Thyroid gland (tissue), 4 donors: Measurements from ENCODE around the gene HID1.

Experiments used
- POLR2A ChIP-seq, 2 donors: fragments of 450-650 bp; IDR thresholded peaks; one replicate each; pipeline ENCODE4 v1.6.1; 2017; ENCODE audit warnings: antibody characterized with exemption in 2 of 2, mild to moderate bottlenecking in 2 of 2, moderate library complexity in 1 of 2
- TF ChIP-seq, protein P1 (sequence below), 6 experiments: fragments of 200-600 bp in 3 of 6; fragments of 450-650 bp in 3 of 6; sonication (generic) in 3 of 6; IDR thresholded peaks; one replicate each; pipeline ENCODE4 v1.5.1; 2016 to 2019; ENCODE audit warnings: antibody characterized with exemption in 6 of 6, mild to moderate bottlenecking in 2 of 6, inconsistent platforms in 1 of 6, moderate library complexity in 1 of 6

DNA sequence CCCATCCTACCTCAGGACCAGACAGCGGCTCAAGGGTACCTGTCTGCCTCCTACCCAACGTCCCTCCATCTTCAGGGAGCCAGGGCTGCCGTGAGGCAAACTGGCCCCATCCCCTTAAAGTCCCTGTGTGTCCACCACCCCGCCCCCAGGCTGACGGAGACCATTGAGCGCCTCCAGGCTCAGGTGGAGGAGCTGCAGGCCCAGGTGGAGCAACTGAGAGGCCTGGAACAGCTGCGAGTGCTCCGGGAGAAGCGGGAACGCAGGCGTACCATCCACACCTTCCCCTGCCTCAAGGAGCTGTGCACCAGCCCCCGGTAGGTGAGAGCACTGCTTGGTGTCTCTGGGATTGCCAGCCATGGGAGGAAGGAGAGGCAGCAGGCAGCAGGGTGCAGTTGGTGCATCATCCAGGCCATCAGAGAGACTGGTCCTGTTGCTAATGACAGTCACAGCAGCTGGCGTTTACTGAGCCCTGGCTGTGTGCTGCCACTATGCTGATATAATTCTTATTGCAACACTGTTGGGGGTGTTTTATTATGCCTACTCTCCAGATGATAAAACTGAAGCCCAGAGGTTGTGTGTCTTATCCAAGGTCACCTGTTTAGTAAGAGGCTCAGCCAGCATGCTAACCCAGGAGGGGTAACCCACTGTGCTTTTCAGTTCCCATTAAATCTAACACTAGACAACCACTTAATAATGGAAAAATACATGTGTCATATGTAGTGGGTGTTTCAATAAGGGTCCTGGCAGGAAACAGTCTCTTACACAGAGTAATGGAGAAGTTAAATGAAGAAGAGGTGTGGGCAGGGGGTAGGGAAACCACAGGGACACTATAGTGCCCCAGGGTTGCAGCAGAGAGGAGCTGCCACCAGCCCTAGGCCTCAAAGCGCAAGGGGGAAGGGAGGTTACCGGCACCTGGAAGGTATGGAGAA is 29.6 kb upstream of the HID1 start:
- TF ChIP-seq, protein P1, sequence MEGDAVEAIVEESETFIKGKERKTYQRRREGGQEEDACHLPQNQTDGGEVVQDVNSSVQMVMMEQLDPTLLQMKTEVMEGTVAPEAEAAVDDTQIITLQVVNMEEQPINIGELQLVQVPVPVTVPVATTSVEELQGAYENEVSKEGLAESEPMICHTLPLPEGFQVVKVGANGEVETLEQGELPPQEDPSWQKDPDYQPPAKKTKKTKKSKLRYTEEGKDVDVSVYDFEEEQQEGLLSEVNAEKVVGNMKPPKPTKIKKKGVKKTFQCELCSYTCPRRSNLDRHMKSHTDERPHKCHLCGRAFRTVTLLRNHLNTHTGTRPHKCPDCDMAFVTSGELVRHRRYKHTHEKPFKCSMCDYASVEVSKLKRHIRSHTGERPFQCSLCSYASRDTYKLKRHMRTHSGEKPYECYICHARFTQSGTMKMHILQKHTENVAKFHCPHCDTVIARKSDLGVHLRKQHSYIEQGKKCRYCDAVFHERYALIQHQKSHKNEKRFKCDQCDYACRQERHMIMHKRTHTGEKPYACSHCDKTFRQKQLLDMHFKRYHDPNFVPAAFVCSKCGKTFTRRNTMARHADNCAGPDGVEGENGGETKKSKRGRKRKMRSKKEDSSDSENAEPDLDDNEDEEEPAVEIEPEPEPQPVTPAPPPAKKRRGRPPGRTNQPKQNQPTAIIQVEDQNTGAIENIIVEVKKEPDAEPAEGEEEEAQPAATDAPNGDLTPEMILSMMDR (IDR thresholded peaks at IDR 0.05), result no peak
- no peak for TF ChIP-seq POLR2A (IDR thresholded peaks at IDR 0.05)
